Ramos (cell line): ENCODE measurements around the gene CDH26.

Experiments
- in situ Hi-C: fragments of 300-500 bp; cut with MboI; formaldehyde crosslinking; loops from one replicate; pipeline ENCODE4 v1.14.3; 2022; ENCODE audit warnings: low sequenced_read_pairs; ENCODE audit not compliant: unreplicated experiment

CDH26 gene

GRCh38 chr20:59958123-59958522, at the start of gene CDH26:
TSS of gene CDH26 (plus strand) at chr20:59958423. CDS start at chr20:59958727, 304 bp downstream.
- in situ Hi-C loops: no loop called here

- in situ Hi-C loops: no loop called here
Measured at GRCh38 chr20:59908855-59909254, 49.4 kb upstream of the CDH26 start.

GRCh38 chr20:59911041-59911440, 47.2 kb upstream of the CDH26 start:
- in situ Hi-C loops: no loop called here

GRCh38 chr20:59912609-59913008, 45.6 kb upstream of the CDH26 start:
- in situ Hi-C loops: no loop called here

- in situ Hi-C loops: no loop called here
Measured at GRCh38 chr20:59920944-59921343, 37.3 kb upstream of the CDH26 start.

- in situ Hi-C loops: no loop called here
Measured at GRCh38 chr20:59923514-59923913, 34.7 kb upstream of the CDH26 start.

GRCh38 chr20:59925359-59925758, 32.9 kb upstream of the CDH26 start:
- in situ Hi-C loops: no loop called here

- in situ Hi-C loops: no loop called here
Measured at GRCh38 chr20:59925899-59926298, 32.3 kb upstream of the CDH26 start.

GRCh38 chr20:59931511-59932312, 26.5 kb upstream of the CDH26 start:
- in situ Hi-C loops: no loop called here

- in situ Hi-C loops: no loop called here
Measured at GRCh38 chr20:59932616-59933295, 25.5 kb upstream of the CDH26 start.

- in situ Hi-C loops: no loop called here
Measured at GRCh38 chr20:59933296-59933848, 24.9 kb upstream of the CDH26 start, which contains the start of gene SYCP2. TSS of gene SYCP2 (minus strand) at chr20:59933637. CDS start at chr20:59922413, 11,224 bp downstream.

GRCh38 chr20:59933849-59934585, 24.2 kb upstream of the CDH26 start:
- in situ Hi-C loops: no loop called here

- in situ Hi-C loops: no loop called here
Measured at GRCh38 chr20:59935457-59936185, 22.6 kb upstream of the CDH26 start.

- in situ Hi-C loops: no loop called here
Measured at GRCh38 chr20:59936409-59936808, 21.8 kb upstream of the CDH26 start.

GRCh38 chr20:59937150-59937549, 21.1 kb upstream of the CDH26 start:
- in situ Hi-C loops: no loop called here

- in situ Hi-C loops: no loop called here
Measured at GRCh38 chr20:59938221-59938620, 20.0 kb upstream of the CDH26 start.

GRCh38 chr20:59938696-59939051, 19.5 kb upstream of the CDH26 start:
- in situ Hi-C loops: no loop called here

- in situ Hi-C loops: no loop called here
Measured at GRCh38 chr20:59939052-59939878, 19.0 kb upstream of the CDH26 start.

GRCh38 chr20:59939879-59940128, 18.4 kb upstream of the CDH26 start:
- in situ Hi-C loops: no loop called here
